Mucosa of descending colon (tissue), 3 donors: ENCODE results near the gene PTPRM. TPM values are rescaled to one million over a fixed set of nuclear protein-coding genes. Genes with fewer than 3 reads are reported as not detected.
"Not testable (repeated sequence)": the region's sequence is repeated elsewhere in the genome, so short reads cannot be mapped to it uniquely, and the experiment has no call there.

Experiments used
- ATAC-seq: fragments of 200-7000 bp; cut with Tn5 transposase; one replicate; pipeline ENCODE4 v1.9.1; 2020; ENCODE audit warnings: mild to moderate bottlenecking, moderate library complexity
- DNase-seq, 3 donors: peaks; one replicate each; pipeline ENCODE4 v3.0.0-alpha.2; 2020
- H3K36me3 ChIP-seq: fragments of 200-600 bp; one replicate; pipeline ENCODE4 v1.8.0; 2021; ENCODE audit warnings: low read depth, mild to moderate bottlenecking
- H3K4me1 ChIP-seq: fragments of 200-600 bp; one replicate; pipeline ENCODE4 v1.8.0; 2021; ENCODE audit warnings: low read depth, mild to moderate bottlenecking
- H3K4me3 ChIP-seq: fragments of 200-600 bp; one replicate; pipeline ENCODE4 v1.8.0; 2021; ENCODE audit warnings: mild to moderate bottlenecking
- H3K9me3 ChIP-seq: fragments of 200-600 bp; one replicate; pipeline ENCODE4 v1.8.0; 2021; ENCODE audit warnings: mild to moderate bottlenecking
- intact Hi-C, 2 donors: fragments of 100-400 bp; cut with DNase I in 1 of 2; cut with micrococcal nuclease in 1 of 2; formaldehyde crosslinking; loops; one replicate each; pipeline versions ENCODE4 v1.11.0 to v1.11.1; 2022; cut with DNase I, micrococcal nuclease
- total RNA-seq, 3 donors: library from RNA; stranded (reverse); fragmentation: NEBNext Ultra II Directional in 2 of 3; extraction: Animal tissue kit (Norgen Biotek cat#: 25700) in 2 of 3; gene quantifications; one replicate each; pipeline versions ENCODE4 v1.2.1 to v1.2.4, GENCODE V29; 2021 to 2023
- TF ChIP-seq, protein P1 (sequence below): fragments of 200-600 bp; IDR thresholded peaks from one replicate; pipeline ENCODE4 v1.8.0; 2022; ENCODE audit warnings: antibody characterized with exemption, mild to moderate bottlenecking
- donor health status: DM: no; HTN: no; CAD: no; lungs with moderate emphysema.
- donor health status: DM: no; HTN: no; CAD: no.
- donor health status: DM: no; HTN: yes; CAD: no.

PTPRM gene
- total RNA-seq, 3 donors from 2014 or later = 15.3 to 41.1 (median 19.6) TPM

DNA sequence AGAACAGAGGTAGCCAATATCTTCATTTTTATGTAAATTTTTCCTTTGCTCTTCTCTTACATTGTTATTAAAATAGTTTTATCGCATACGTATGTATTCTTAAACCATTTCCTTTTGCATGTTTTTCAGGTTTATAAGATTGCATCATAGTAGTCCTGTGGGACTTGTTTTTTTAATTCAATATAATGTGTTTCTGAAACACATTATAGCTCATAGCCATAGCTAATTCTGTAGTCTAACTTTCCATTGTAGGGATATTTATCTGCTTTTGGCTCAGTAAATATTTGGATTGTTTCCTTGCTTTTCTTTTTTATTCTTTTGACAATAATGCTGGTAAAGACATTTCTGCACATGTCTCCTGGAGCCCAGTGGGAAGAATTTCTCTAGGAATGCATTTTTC, 484.3 kb downstream of the PTPRM start:
- no peak for ATAC-seq
- no peaks in the 10 kb centered on the region for H3K36me3 ChIP-seq
- no peaks in the 10 kb centered on the region for H3K9me3 ChIP-seq
- H3K4me3 ChIP-seq = no peak overlapping the region
- TF ChIP-seq, protein P1, sequence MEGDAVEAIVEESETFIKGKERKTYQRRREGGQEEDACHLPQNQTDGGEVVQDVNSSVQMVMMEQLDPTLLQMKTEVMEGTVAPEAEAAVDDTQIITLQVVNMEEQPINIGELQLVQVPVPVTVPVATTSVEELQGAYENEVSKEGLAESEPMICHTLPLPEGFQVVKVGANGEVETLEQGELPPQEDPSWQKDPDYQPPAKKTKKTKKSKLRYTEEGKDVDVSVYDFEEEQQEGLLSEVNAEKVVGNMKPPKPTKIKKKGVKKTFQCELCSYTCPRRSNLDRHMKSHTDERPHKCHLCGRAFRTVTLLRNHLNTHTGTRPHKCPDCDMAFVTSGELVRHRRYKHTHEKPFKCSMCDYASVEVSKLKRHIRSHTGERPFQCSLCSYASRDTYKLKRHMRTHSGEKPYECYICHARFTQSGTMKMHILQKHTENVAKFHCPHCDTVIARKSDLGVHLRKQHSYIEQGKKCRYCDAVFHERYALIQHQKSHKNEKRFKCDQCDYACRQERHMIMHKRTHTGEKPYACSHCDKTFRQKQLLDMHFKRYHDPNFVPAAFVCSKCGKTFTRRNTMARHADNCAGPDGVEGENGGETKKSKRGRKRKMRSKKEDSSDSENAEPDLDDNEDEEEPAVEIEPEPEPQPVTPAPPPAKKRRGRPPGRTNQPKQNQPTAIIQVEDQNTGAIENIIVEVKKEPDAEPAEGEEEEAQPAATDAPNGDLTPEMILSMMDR = no peak
- intact Hi-C loops = no loop called here
- no peaks in the 10 kb centered on the region for H3K4me1 ChIP-seq
- no peak for DNase-seq

DNA sequence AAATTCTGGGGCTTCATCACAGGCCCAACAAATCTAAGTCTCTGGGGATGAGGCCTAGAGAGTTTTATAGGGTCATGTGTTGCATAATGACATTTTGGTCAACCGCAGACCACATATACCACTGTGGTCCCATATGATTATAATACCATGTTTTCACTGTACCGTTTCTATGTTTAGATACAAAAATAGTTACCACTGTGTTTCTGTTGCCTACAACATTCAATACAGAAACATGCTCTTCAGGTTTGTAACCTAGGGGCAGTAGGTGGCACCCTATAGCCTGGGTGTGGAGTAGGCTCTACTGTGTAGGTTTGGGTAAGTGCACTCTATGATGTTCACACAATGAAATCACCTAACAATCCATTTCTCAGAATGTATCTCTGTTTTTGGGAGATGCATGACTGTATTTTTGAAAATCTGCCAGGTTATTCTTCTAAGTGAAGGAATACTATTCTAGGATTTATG, 485.2 kb downstream of the PTPRM start:
- intact Hi-C loops = no loop called here
- DNase-seq = peak in 1 of 3 donors; percentile 5
- H3K4me1 ChIP-seq = no peaks in the 10 kb centered on the region
- no peaks in the 10 kb centered on the region for H3K36me3 ChIP-seq
- no peaks in the 10 kb centered on the region for H3K9me3 ChIP-seq
- no peak for ATAC-seq
- TF ChIP-seq, protein P1 = no peak
- H3K4me3 ChIP-seq = no peak overlapping the region

DNA sequence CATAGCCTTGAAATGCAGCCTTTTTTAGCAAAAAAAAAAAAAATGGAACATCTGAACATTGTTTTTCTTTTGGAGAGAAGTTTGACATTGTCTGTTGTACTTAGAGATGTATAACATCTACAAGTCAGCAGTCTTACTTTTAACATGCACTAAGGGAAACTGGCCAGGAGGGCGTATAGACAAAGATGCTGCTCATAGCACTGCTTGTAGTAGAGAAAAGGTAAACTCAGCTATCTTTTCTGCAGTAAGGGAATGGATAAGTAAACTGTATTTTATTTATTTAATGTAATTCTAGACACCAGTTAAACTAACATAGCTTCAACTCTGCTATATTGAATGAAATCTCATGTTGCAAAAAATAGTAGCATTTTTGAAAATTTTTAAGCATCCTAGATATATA, 489.6 kb downstream of the PTPRM start:
- Histone ChIP-seq H3K4me1 (no peaks in the 10 kb centered on the region), H3K9me3 (no peaks in the 10 kb centered on the region), H3K4me3 (no peak overlapping the region), H3K36me3 (no peaks in the 10 kb centered on the region)
- intact Hi-C loops = no loop called here
- TF ChIP-seq, protein P1 = no peak
- DNase-seq = no peak
- no peak for ATAC-seq

DNA sequence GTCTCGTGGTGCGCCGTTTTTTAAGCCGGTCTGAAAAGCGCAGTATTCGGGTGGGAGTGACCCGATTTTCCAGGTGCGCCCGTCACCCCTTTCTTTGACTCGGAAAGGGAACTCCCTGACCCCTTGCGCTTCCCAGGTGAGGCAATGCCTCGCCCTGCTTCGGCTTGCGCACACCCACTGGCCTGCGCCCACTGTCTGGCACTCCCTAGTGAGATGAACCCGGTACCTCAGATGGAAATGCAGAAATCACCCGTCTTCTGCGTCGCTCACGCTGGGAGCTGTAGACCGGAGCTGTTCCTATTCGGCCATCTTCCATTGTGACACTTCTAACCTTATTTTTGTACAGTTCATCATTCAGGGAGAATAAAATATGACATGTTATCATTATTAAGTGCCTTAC, 496.0 kb downstream of the PTPRM start:
- H3K4me1 ChIP-seq, H3K4me3 ChIP-seq, H3K9me3 ChIP-seq, H3K36me3 ChIP-seq, ATAC-seq, intact Hi-C loops: not testable (repeated sequence)
- DNase-seq = peak in 2 of 3 donors; percentile 13 to 38

DNA sequence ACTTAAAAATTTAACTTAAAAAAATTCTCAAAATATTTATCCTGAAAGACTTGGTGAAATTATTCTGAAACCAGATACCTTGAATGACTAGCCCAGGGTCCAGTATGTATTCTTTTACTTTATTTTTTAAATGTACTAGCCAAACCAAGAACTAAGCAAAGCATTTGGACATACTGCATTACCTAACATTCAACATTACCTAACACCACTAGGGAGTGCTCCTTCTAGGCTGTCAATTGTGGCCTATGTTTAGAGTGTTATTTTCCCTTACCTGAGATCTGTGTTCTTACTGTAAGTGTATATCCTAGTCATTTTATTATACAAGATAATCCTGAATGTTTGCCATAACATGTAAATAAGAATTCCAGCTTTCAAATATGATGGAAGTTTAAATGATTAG, 496.6 kb downstream of the PTPRM start:
- H3K9me3 ChIP-seq = no peaks in the 10 kb centered on the region
- TF ChIP-seq, protein P1 = no peak
- no peaks in the 10 kb centered on the region for H3K4me1 ChIP-seq
- DNase-seq = no peak
- no peak for ATAC-seq
- H3K4me3 ChIP-seq = no peak overlapping the region
- no peaks in the 10 kb centered on the region for H3K36me3 ChIP-seq
- intact Hi-C loops = no loop called here

DNA sequence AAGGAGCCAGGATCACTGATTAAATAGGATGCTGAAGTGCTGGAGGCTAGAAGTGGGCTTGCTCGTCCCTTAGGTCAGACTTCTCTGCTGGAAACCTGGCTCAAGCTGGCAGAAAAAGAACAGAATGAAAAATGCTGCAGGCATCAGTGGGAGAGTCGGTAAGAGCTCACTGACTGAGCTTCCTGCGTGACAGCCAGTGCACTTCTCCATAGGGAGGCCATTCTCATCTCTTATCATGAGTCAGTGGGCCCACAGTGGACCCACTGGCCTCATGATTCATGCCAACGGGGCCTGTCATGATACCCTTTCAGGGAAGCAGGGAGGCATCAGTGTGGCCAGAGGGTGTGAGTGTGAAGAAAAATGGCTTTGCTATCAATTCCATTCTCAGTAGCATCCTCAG, 498.2 kb downstream of the PTPRM start:
- no peak for DNase-seq
- intact Hi-C loops = no loop called here
- Histone ChIP-seq H3K4me3 (no peak overlapping the region), H3K36me3 (no peaks in the 10 kb centered on the region), H3K9me3 (no peaks in the 10 kb centered on the region), H3K4me1 (no peaks in the 10 kb centered on the region)
- TF ChIP-seq, protein P1 = no peak
- ATAC-seq = no peak
